HEK293T (cell line): ENCODE measurements around the gene PDE10A.

Experiments
- CTCF ChIA-PET: fragments of 350-600 bp; formaldehyde crosslinking; extraction: SDS; loops from one replicate; lab custom pipeline; 2021; ENCODE audit warnings: antibody characterized with exemption, inconsistent platforms; lab: Yijun Ruan, JAX
- POLR2A ChIA-PET: fragments of 350-600 bp; formaldehyde crosslinking; extraction: SDS; loops from one replicate; lab custom pipeline; 2020; ENCODE audit warnings: antibody characterized with exemption, inconsistent platforms; lab: Yijun Ruan, JAX
- DNase-seq: peaks from one replicate; pipeline ENCODE4 v3.0.0; 2012; ENCODE audit warnings: mixed read lengths; ENCODE audit errors: extremely low spot score
- ARNT ChIP-seq: fragments of 450-650 bp; IDR thresholded peaks from 2 replicates; pipeline ENCODE4 v1.6.1; 2017; ENCODE audit warnings: mild to moderate bottlenecking
- BHLHE40 ChIP-seq: fragments of 450-650 bp; IDR thresholded peaks from 2 replicates; pipeline ENCODE4 v1.6.1; 2016; ENCODE audit warnings: mild to moderate bottlenecking, moderate library complexity, borderline replicate concordance
- CTBP1 ChIP-seq: fragments of 450-650 bp; IDR thresholded peaks from 2 replicates; pipeline ENCODE4 v1.6.1; 2016; ENCODE audit warnings: borderline replicate concordance
- ELF4 ChIP-seq: fragments of 450-650 bp; IDR thresholded peaks from 2 replicates; pipeline ENCODE4 v1.6.1; 2017; ENCODE audit warnings: antibody characterized with exemption
- FOXA1 ChIP-seq: fragments of 450-650 bp; IDR thresholded peaks from 2 replicates; pipeline ENCODE4 v1.6.1; 2016; ENCODE audit warnings: mild to moderate bottlenecking
- FOXK2 ChIP-seq: fragments of 450-650 bp; IDR thresholded peaks from 2 replicates; pipeline ENCODE4 v1.6.1; 2016; ENCODE audit warnings: mild to moderate bottlenecking
- FOXM1 ChIP-seq: fragments of 450-650 bp; IDR thresholded peaks from 2 replicates; pipeline ENCODE4 v1.6.1; 2017; ENCODE audit warnings: mild to moderate bottlenecking, borderline replicate concordance
- HDGF ChIP-seq: fragments of 450-650 bp; IDR thresholded peaks from 2 replicates; pipeline ENCODE4 v1.6.1; 2017; ENCODE audit warnings: antibody characterized with exemption, borderline replicate concordance
- L3MBTL2 ChIP-seq: fragments of 450-650 bp; conservative IDR thresholded peaks from 2 replicates; pipeline ENCODE4 v1.6.1; 2016; ENCODE audit warnings: mild to moderate bottlenecking
- LEF1 ChIP-seq: fragments of 450-650 bp; IDR thresholded peaks from 2 replicates; pipeline ENCODE4 v1.6.1; 2017; ENCODE audit warnings: mild to moderate bottlenecking, borderline replicate concordance
- NFRKB ChIP-seq: fragments of 450-650 bp; IDR thresholded peaks from 2 replicates; pipeline ENCODE4 v1.6.1; 2016; ENCODE audit warnings: mild to moderate bottlenecking, moderate library complexity
- PKNOX1 ChIP-seq: fragments of 450-650 bp; IDR thresholded peaks from 2 replicates; pipeline ENCODE4 v1.6.1; 2016
- SP1 ChIP-seq: fragments of 450-650 bp; IDR thresholded peaks from 2 replicates; pipeline ENCODE4 v1.6.1; 2017
- SUZ12 ChIP-seq: fragments of 450-650 bp; IDR thresholded peaks from 2 replicates; pipeline ENCODE4 v1.6.1; 2016; ENCODE audit warnings: mild to moderate bottlenecking
- TARDBP ChIP-seq: fragments of 450-650 bp; IDR thresholded peaks from 2 replicates; pipeline ENCODE4 v1.6.1; 2016
- ZNF384 ChIP-seq: fragments of 450-650 bp; IDR thresholded peaks from 2 replicates; pipeline ENCODE4 v1.6.1; 2016

Gene PDE10A

DNA sequence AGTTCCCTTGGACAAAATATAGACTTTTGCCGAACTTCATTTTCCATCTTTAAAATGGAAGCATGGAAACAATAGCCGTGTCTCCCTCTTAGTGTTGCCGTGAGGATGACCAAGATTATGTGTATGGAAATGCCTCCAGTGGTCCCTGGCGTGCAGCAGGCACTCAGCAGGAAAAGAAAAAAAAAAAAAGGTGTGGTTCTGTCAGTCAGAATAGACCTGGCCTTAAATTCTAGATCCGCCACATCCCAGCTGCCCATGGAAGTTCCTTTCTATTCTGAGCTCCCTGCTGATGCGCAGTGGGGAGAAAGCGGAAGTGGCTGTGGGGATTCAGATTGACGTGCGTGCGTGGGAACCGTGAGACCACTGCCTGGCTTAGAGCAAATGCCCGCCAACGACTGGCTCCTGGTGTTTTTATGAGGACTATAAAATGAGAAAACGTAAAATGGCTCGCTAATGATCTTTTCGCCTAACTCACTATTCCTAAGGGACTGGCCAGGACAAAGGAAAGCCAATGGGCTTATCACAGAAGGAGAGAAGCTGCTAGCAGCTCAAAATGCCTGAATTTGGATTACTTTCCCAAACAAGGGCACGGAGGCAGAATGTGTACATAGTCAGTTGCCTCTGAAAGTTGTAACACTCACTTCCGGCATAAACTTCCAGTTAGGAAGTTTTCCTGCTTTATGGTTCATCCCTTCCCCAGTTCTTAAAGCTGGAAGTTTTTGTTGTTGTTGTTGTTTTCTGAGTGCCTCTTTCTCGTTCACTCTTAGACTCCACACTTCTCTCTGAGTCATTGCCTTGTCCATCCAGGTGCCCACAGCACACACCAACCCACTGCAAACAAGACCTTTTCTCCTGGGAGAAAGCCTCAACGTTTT lies 11.4 kb upstream of the PDE10A start:
- TF ChIP-seq SP1 = no peak
- TF ChIP-seq CTBP1 = peak; percentile 77; the same call in 1 of the 2 replicates
- no peak for TF ChIP-seq LEF1
- TF ChIP-seq L3MBTL2 = 0 out of 2 replicates have a peak, but pooled peaks have one; percentile 13
- no peak for TF ChIP-seq FOXK2
- no peak for TF ChIP-seq TARDBP
- TF ChIP-seq ELF4 = peak; percentile 58
- no peak for TF ChIP-seq HDGF
- no peak for TF ChIP-seq SUZ12
- peak; percentile 95 for TF ChIP-seq PKNOX1
- TF ChIP-seq FOXM1 = no peak
- TF ChIP-seq ZNF384 = peak; percentile 85
- no peak for TF ChIP-seq BHLHE40
- TF ChIP-seq FOXA1 = no peak
- TF ChIP-seq ARNT = peak; percentile 90
- no peak for TF ChIP-seq NFRKB
- peak; percentile 83 for DNase-seq
- ChIA-PET POLR2A (interaction anchor here (0.9 to 1.4 kb wide), 7 partner anchors 9 to 49 kb away, joined by 3 to 4 read pairs (median 3); no protein-coding TSS in a partner anchor), CTCF (interaction anchor here (0.6 to 1.6 kb wide), 3 partner anchors 55 to 209 kb away, joined by 3 to 5 read pairs (median 4); no protein-coding TSS in a partner anchor)

DNA sequence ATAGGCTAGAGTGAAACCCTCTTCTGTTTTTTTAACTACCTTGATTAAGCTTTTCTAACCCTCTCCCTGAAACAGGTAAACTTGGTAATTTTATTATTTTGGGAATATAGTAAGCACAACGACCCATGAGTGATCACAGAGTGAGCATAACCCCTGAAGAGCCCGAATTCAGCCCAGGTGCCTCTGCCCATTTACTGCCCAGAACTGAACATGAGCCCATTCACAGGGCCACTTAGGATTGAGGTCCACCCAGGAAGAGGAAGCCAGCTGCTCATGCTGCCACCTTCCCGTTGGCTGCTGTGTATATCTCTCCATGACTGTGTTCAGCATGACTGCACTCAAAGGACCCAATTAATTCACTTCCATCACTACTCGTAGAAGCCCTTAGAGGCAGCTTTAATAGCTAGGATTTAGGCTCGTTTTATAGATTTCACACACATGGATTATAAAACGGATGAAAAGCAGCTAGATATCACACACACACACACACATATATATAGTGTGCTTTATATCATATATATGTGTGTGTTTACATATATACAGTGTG lies 8.3 kb upstream of the PDE10A start:
- no peak for DNase-seq
- POLR2A ChIA-PET = interaction anchor here (1.1 kb wide), 1 partner anchor 9 kb away, joined by 3 read pairs; no protein-coding TSS in a partner anchor
- CTCF ChIA-PET = no interaction called here
- TF ChIP-seq SP1 = no peak
- TF ChIP-seq NFRKB = no peak
- no peak for TF ChIP-seq LEF1
- no peak for TF ChIP-seq FOXM1
- no peak for TF ChIP-seq L3MBTL2
- no peak for TF ChIP-seq PKNOX1
- no peak for TF ChIP-seq TARDBP
- TF ChIP-seq HDGF = no peak
- TF ChIP-seq SUZ12 = no peak
- TF ChIP-seq ARNT = no peak
- TF ChIP-seq BHLHE40 = no peak
- no peak for TF ChIP-seq CTBP1
- TF ChIP-seq ELF4 = no peak
- no peak for TF ChIP-seq FOXK2

- TF ChIP-seq TARDBP (no peak), FOXA1 (no peak), BHLHE40 (no peak), HDGF (no peak), ELF4 (no peak), LEF1 (no peak), SP1 (no peak), PKNOX1 (no peak), SUZ12 (no peak), L3MBTL2 (no peak)
- no peak for DNase-seq
- POLR2A ChIA-PET = no interaction called here
- CTCF ChIA-PET = no interaction called here
Measured at GRCh38 chr6:165668951-165669350, 5.9 kb upstream of the PDE10A start.

- no peak for DNase-seq
- ChIA-PET CTCF (interaction anchor here (1.0 kb wide), 1 partner anchor 185 kb away, joined by 3 read pairs; no protein-coding TSS in a partner anchor), POLR2A (no interaction called here)
- TF ChIP-seq LEF1 (no peak), SUZ12 (no peak), SP1 (no peak), BHLHE40 (no peak), FOXA1 (no peak), L3MBTL2 (no peak), PKNOX1 (no peak), ZNF384 (no peak), CTBP1 (no peak), ELF4 (no peak), HDGF (no peak), NFRKB (no peak), TARDBP (no peak), FOXK2 (no peak), ARNT (no peak), FOXM1 (no peak)
Measured at GRCh38 chr6:165665384-165665672, 2.3 kb upstream of the PDE10A start.
